Loucy (cell line): ENCODE measurements around the gene C12orf75.
"Not testable (repeated sequence)": the region's sequence is repeated elsewhere in the genome, so short reads cannot be mapped to it uniquely, and the experiment has no call there.

ENCODE experiments used
- H2AFZ ChIP-seq: fragments of 200-600 bp; sonication (generic); 2 replicates; pipeline ENCODE4 v1.6.0; 2016; ENCODE audit warnings: antibody characterized with exemption, mild to moderate bottlenecking, low read length, moderate library complexity
- H3F3A ChIP-seq: fragments of 200-600 bp; 2 replicates; pipeline ENCODE4 v1.6.0; 2016; ENCODE audit warnings: antibody characterized with exemption, low read depth, mild to moderate bottlenecking
- H3K27me3 ChIP-seq: fragments of 200-600 bp; sonication (generic); 2 replicates; pipeline ENCODE4 v1.6.1; 2014; ENCODE audit warnings: low read length, mild to moderate bottlenecking; ENCODE audit not compliant: insufficient read depth, poor library complexity, severe bottlenecking
- H3K36me3 ChIP-seq: fragments of 200-600 bp; sonication (generic); 2 replicates; pipeline ENCODE4 v1.6.1; 2016; ENCODE audit warnings: low read length; ENCODE audit not compliant: insufficient read depth
- H3K4me1 ChIP-seq: fragments of 200-600 bp; sonication (generic); 2 replicates; pipeline ENCODE4 v1.5.1; 2014; ENCODE audit warnings: low read length, mild to moderate bottlenecking; ENCODE audit not compliant: insufficient read depth, poor library complexity, severe bottlenecking
- H3K4me2 ChIP-seq: fragments of 200-600 bp; sonication (generic); 2 replicates; pipeline ENCODE4 v1.6.0; 2014; ENCODE audit warnings: antibody characterized with exemption, low read length, low read depth, mild to moderate bottlenecking; ENCODE audit not compliant: poor library complexity, severe bottlenecking
- H3K4me3 ChIP-seq: fragments of 200-600 bp; sonication (generic); 2 replicates; pipeline ENCODE4 v1.5.1; 2014; ENCODE audit warnings: low read length, mild to moderate bottlenecking, mixed read lengths; ENCODE audit not compliant: poor library complexity, severe bottlenecking
- H3K79me2 ChIP-seq: fragments of 200-600 bp; sonication (generic); 2 replicates; pipeline ENCODE4 v1.6.1; 2014; ENCODE audit warnings: low read length; ENCODE audit not compliant: insufficient read depth
- H3K9ac ChIP-seq: fragments of 200-600 bp; sonication (generic); 2 replicates; pipeline ENCODE4 v1.6.0; 2014; ENCODE audit warnings: mild to moderate bottlenecking, low read depth, low read length, moderate library complexity; ENCODE audit not compliant: poor library complexity, severe bottlenecking
- H3K9me2 ChIP-seq: fragments of 200-600 bp; sonication (generic); replicated peaks from 2 replicates; pipeline ENCODE4 v1.6.1; 2016; ENCODE audit warnings: low read depth, low read length, mixed read lengths
- H3K9me3 ChIP-seq: fragments of 200-600 bp; sonication (generic); 2 replicates; pipeline ENCODE4 v1.6.1; 2014; ENCODE audit warnings: mild to moderate bottlenecking, antibody characterized with exemption, low read length, low read depth; ENCODE audit not compliant: insufficient read depth
- H4K20me1 ChIP-seq: fragments of 200-600 bp; sonication (generic); 2 replicates; pipeline ENCODE4 v1.6.0; 2014; ENCODE audit warnings: antibody characterized with exemption, low read length, mild to moderate bottlenecking; ENCODE audit not compliant: insufficient read depth, poor library complexity, severe bottlenecking
- CTCF ChIP-seq: fragments of 200-600 bp; sonication (generic); conservative IDR thresholded peaks from 2 replicates; pipeline ENCODE4 v1.5.1; 2014; ENCODE audit warnings: mild to moderate bottlenecking, antibody characterized with exemption, low read length
- EZH2phosphoT487 ChIP-seq: fragments of 200-600 bp; IDR thresholded peaks from 2 replicates; pipeline ENCODE4 v1.6.1; 2018; ENCODE audit warnings: antibody characterized with exemption, mild to moderate bottlenecking, moderate library complexity, borderline replicate concordance

The C12orf75 gene

GRCh38 chr12:105337391-105337790 is 6.9 kb downstream of the C12orf75 start:
- H3K9me2 ChIP-seq = no peaks in the 10 kb centered on the region
- H3K4me1 ChIP-seq = peaks cover 62% of the 10 kb centered on the region
- H3K9ac ChIP-seq = peak overlapping the region; percentile 15
- TF ChIP-seq CTCF = no peak
- no peak for TF ChIP-seq EZH2phosphoT487
- H3K36me3 ChIP-seq = peaks cover 25% of the 10 kb centered on the region
- H4K20me1 ChIP-seq = peaks cover 77% of the 10 kb centered on the region
- no peaks in the 10 kb centered on the region for H3K27me3 ChIP-seq
- H2AFZ ChIP-seq = no peak overlapping the region
- peak overlapping the region; percentile 29 for H3K4me3 ChIP-seq
- peak overlapping the region; percentile 99 for H3K4me2 ChIP-seq
- H3K9me3 ChIP-seq = peaks cover 17% of the 10 kb centered on the region; the same call in 1 of the 2 replicates
- H3F3A ChIP-seq = no peaks in the 10 kb centered on the region
- H3K79me2 ChIP-seq = peaks cover 100% of the 10 kb centered on the region

GRCh38 chr12:105338966-105339365 is 8.5 kb downstream of the C12orf75 start:
- Histone ChIP-seq H4K20me1 (peaks cover 68% of the 10 kb centered on the region), H3K27me3 (no peaks in the 10 kb centered on the region), H3K9ac (no peak overlapping the region), H3K79me2 (peaks cover 100% of the 10 kb centered on the region), H3F3A (no peaks in the 10 kb centered on the region), H3K4me3 (no peak overlapping the region), H2AFZ (no peak overlapping the region), H3K9me2 (no peaks in the 10 kb centered on the region), H3K9me3 (peaks cover 17% of the 10 kb centered on the region; the same call in 1 of the 2 replicates), H3K36me3 (peaks cover 25% of the 10 kb centered on the region), H3K4me2 (no peak overlapping the region), H3K4me1 (peaks cover 58% of the 10 kb centered on the region)
- TF ChIP-seq CTCF (no peak), EZH2phosphoT487 (no peak)

- Histone ChIP-seq H3K9me2 (no peaks in the 10 kb centered on the region), H4K20me1 (peaks cover 53% of the 10 kb centered on the region), H3F3A (no peaks in the 10 kb centered on the region), H3K79me2 (peaks cover 100% of the 10 kb centered on the region), H3K36me3 (peaks cover 25% of the 10 kb centered on the region), H3K27me3 (no peaks in the 10 kb centered on the region), H2AFZ (no peak overlapping the region), H3K9me3 (peaks cover 17% of the 10 kb centered on the region; the same call in 1 of the 2 replicates), H3K4me2 (no peak overlapping the region), H3K9ac (no peak overlapping the region), H3K4me1 (peaks cover 38% of the 10 kb centered on the region), H3K4me3 (no peak overlapping the region)
- TF ChIP-seq EZH2phosphoT487 = no peak
- no peak for TF ChIP-seq CTCF
Measured at GRCh38 chr12:105341010-105341409, 10.5 kb downstream of the C12orf75 start.

DNA sequence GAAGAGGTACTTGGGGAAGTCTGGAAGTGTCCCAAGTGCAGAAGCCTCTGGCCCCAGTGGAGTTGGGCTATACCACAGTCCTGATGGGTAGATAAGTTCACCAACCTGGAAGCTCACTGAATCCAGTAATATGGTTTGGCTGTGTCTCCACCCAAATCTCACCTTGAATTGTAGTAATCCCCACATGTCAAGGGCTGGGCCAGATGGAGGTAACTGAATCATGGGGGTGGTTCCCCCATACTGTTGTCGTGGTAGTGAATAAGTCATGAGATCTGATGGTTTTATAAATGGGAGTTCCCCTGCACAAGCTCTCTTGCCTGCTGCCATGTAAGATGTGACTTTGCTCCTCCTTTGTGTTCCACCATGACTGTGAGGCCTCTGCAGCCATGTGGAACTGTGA is 11.1 kb downstream of the C12orf75 start:
- not testable (repeated sequence) for H3K9ac ChIP-seq, H3K27me3 ChIP-seq, H3K4me2 ChIP-seq, H3F3A ChIP-seq, H3K9me2 ChIP-seq, H3K4me3 ChIP-seq, H2AFZ ChIP-seq
- H3K79me2 ChIP-seq = peaks cover 100% of the 10 kb centered on the region
- H3K4me1 ChIP-seq = peaks cover 35% of the 10 kb centered on the region
- H3K36me3 ChIP-seq = peaks cover 24% of the 10 kb centered on the region
- H3K9me3 ChIP-seq = peaks cover 17% of the 10 kb centered on the region; the same call in 1 of the 2 replicates
- peaks cover 47% of the 10 kb centered on the region for H4K20me1 ChIP-seq
